ENCODE data around the gene COBL.

Gene COBL

GRCh38 chr7:51226063-51226755 is 90.4 kb downstream of the COBL start:
- TF ChIP-seq CTCF (IDR thresholded peaks at IDR 0.05) = no peak

GRCh38 chr7:51224811-51225595 is 91.6 kb downstream of the COBL start:
- TF ChIP-seq CTCF (IDR thresholded peaks at IDR 0.05) = peak; percentile 69

GRCh38 chr7:51223505-51223904 is 93.1 kb downstream of the COBL start:
- TF ChIP-seq CTCF (IDR thresholded peaks at IDR 0.05) = no peak

- TF ChIP-seq CTCF (IDR thresholded peaks at IDR 0.05) = no peak
These were observed 93.7 kb downstream of the COBL start for GRCh38 chr7:51222916-51223315.

GRCh38 chr7:51220226-51220625 is 96.4 kb downstream of the COBL start:
- TF ChIP-seq CTCF (IDR thresholded peaks at IDR 0.05) = no peak

GRCh38 chr7:51219261-51219988 is 97.2 kb downstream of the COBL start:
- TF ChIP-seq CTCF (IDR thresholded peaks at IDR 0.05) = no peak

GRCh38 chr7:51217804-51218203 is 98.8 kb downstream of the COBL start:
- TF ChIP-seq CTCF (IDR thresholded peaks at IDR 0.05) = no peak

Data from LNCAP (cell line).